GM21529 (cell line): Measurements from ENCODE around the gene GRAMD1A.

Source experiments
- ATAC-seq: cut with Tn5 transposase; IDR thresholded peaks from one replicate; pipeline ENCODE4 v1.9.1; 2021; ENCODE audit not compliant: unreplicated experiment

GRAMD1A gene

GRCh38 chr19:35070471-35070870 is 70.3 kb downstream of the GRAMD1A start:
- no peak for ATAC-seq

GRCh38 chr19:35073516-35073915 is 73.4 kb downstream of the GRAMD1A start:
- no peak for ATAC-seq

GRCh38 chr19:35073941-35074340 is 73.8 kb downstream of the GRAMD1A start:
- ATAC-seq: no peak

GRCh38 chr19:35074426-35075201 is 74.5 kb downstream of the GRAMD1A start:
- no peak for ATAC-seq

GRCh38 chr19:35075202-35076025 is 75.3 kb downstream of the GRAMD1A start:
- ATAC-seq: no peak

- no peak for ATAC-seq
Measured at GRCh38 chr19:35076026-35076370, 75.9 kb downstream of the GRAMD1A start.
